CD4-positive, alpha-beta memory T cell (primary cell): ENCODE data around the gene L3MBTL4. TPM values are rescaled to one million over a fixed set of nuclear protein-coding genes. Genes with fewer than 3 reads are reported as not detected.

ENCODE experiments used
- CTCF ChIA-PET: fragments of 350-600 bp; sonication (Branson Sonifier 250); formaldehyde crosslinking; loops from one replicate; lab custom pipeline; 2021; ENCODE audit warnings: inconsistent platforms; ENCODE audit not compliant: partially characterized antibody; lab: Charles Lee
- POLR2A ChIA-PET: fragments of 350-600 bp; sonication (Branson Sonifier 250); formaldehyde crosslinking; loops from one replicate; lab custom pipeline; 2021; ENCODE audit not compliant: partially characterized antibody; lab: Charles Lee
- DNase-seq, 5 donors: peaks; one replicate each; pipeline versions ENCODE4 v3.0.0 to v3.0.0-alpha.2; 2020 to 2022; ENCODE audit warnings: mixed read lengths in 1 of 5
- H3K27ac ChIP-seq: one replicate; pipeline ENCODE4 v1.7.0; 2013; ENCODE audit warnings: low read depth, low read length
- H3K27me3 ChIP-seq: 2 replicates; pipeline ENCODE4 v1.7.0; 2013; ENCODE audit warnings: mild to moderate bottlenecking, low read length, moderate library complexity; ENCODE audit not compliant: insufficient read depth
- H3K36me3 ChIP-seq: 2 replicates; pipeline ENCODE4 v1.7.0; 2013; ENCODE audit warnings: mild to moderate bottlenecking, low read length, moderate library complexity; ENCODE audit not compliant: insufficient read depth
- H3K4me1 ChIP-seq: 2 replicates; pipeline ENCODE4 v1.7.0; 2013; ENCODE audit warnings: mild to moderate bottlenecking, low read length, moderate library complexity; ENCODE audit not compliant: insufficient read depth
- H3K4me3 ChIP-seq, 2 donors: one replicate each; pipeline ENCODE4 v1.7.0; 2013; ENCODE audit warnings: low read length in 2 of 2, mild to moderate bottlenecking in 1 of 2
- H3K9me3 ChIP-seq, 2 donors: one replicate each; pipeline ENCODE4 v1.7.0; 2013; ENCODE audit warnings: low read length in 2 of 2, control low read depth in 1 of 2; ENCODE audit not compliant: control insufficient read depth in 1 of 2
- H3K27ac Mint-ChIP-seq, 7 donors: one replicate each; pipeline ENCODE4 v1.8.0; 2020 to 2021; ENCODE audit warnings: mixed read lengths in 7 of 7, mild to moderate bottlenecking in 6 of 7, inconsistent platforms in 3 of 7, moderate library complexity in 3 of 7
- H3K27me3 Mint-ChIP-seq, 2 donors: one replicate each; pipeline ENCODE4 v1.8.0; 2020 to 2021; ENCODE audit warnings: mixed read lengths in 2 of 2
- H3K36me3 Mint-ChIP-seq, 2 donors: one replicate each; pipeline ENCODE4 v1.8.0; 2020 to 2021; ENCODE audit warnings: mixed read lengths in 2 of 2, inconsistent platforms in 1 of 2, mild to moderate bottlenecking in 1 of 2
- H3K4me1 Mint-ChIP-seq, 4 donors: one replicate each; pipeline ENCODE4 v1.8.0; 2020 to 2021; ENCODE audit warnings: mixed read lengths in 4 of 4, mild to moderate bottlenecking in 1 of 4
- H3K4me3 Mint-ChIP-seq, 8 donors: one replicate each; pipeline ENCODE4 v1.8.0; 2020 to 2021; ENCODE audit warnings: mixed read lengths in 8 of 8, mild to moderate bottlenecking in 7 of 8, moderate library complexity in 6 of 8, inconsistent platforms in 3 of 8
- H3K9me3 Mint-ChIP-seq, 8 donors: one replicate each; pipeline ENCODE4 v1.8.0; 2020 to 2021; ENCODE audit warnings: mixed read lengths in 8 of 8, mild to moderate bottlenecking in 5 of 8, inconsistent platforms in 3 of 8, moderate library complexity in 1 of 8
- intact Hi-C: fragments of 100-400 bp; cut with micrococcal nuclease; formaldehyde crosslinking; loops from one replicate; pipeline ENCODE4 v1.15.1; 2023
- polyA plus RNA-seq, 2 donors: library from polyadenylated mRNA; unstranded; fragments of 300-500 nt; fragmentation: Illumina TruSeq; gene quantifications; one replicate each; pipeline ENCODE4 v1.2.3, GENCODE V29; 2021
- total RNA-seq, 2 experiments: library from RNA; stranded (reverse); gene quantifications; one replicate each; pipeline ENCODE4 v1.2.3, GENCODE V29; 2021

The L3MBTL4 gene
- total and polyA plus RNA-seq, 4 experiments from 2014 or later, result 0.49 to 0.53 TPM; not detected in 2

- CTCF ChIA-PET, result no interaction called here
- POLR2A ChIA-PET, result no interaction called here
- no peaks in the 10 kb centered on the region for H3K4me1 Mint-ChIP-seq
- H3K4me3 Mint-ChIP-seq, result no peak overlapping the region
- Histone ChIP-seq H3K4me3 (no peak overlapping the region), H3K9me3 (no peaks in the 10 kb centered on the region), H3K27me3 (no peaks in the 10 kb centered on the region), H3K36me3 (no peaks in the 10 kb centered on the region), H3K4me1 (no peaks in the 10 kb centered on the region), H3K27ac (no peak overlapping the region)
- no peak overlapping the region for H3K27ac Mint-ChIP-seq
- peaks cover 0 to 5% (median 3%) of the 10 kb centered on the region in 8 donors for H3K9me3 Mint-ChIP-seq
- DNase-seq, result no peak
- intact Hi-C loops, result no loop called here
- no peaks in the 10 kb centered on the region for H3K27me3 Mint-ChIP-seq
- no peaks in the 10 kb centered on the region for H3K36me3 Mint-ChIP-seq
These were observed 20.4 kb upstream of the L3MBTL4 start for GRCh38 chr18:6434987-6435709.

- intact Hi-C loops, result no loop called here
- H3K27ac Mint-ChIP-seq, result no peak overlapping the region
- H3K4me3 Mint-ChIP-seq, result no peak overlapping the region
- Histone ChIP-seq H3K36me3 (no peaks in the 10 kb centered on the region), H3K4me1 (no peaks in the 10 kb centered on the region), H3K4me3 (no peak overlapping the region), H3K27me3 (no peaks in the 10 kb centered on the region), H3K27ac (no peak overlapping the region), H3K9me3 (no peaks in the 10 kb centered on the region)
- H3K36me3 Mint-ChIP-seq, result no peaks in the 10 kb centered on the region
- H3K9me3 Mint-ChIP-seq, result peaks cover 0 to 5% (median 3%) of the 10 kb centered on the region in 8 donors
- CTCF ChIA-PET, result no interaction called here
- POLR2A ChIA-PET, result no interaction called here
- DNase-seq, result no peak
- H3K27me3 Mint-ChIP-seq, result peaks cover 0 to under 1% of the 10 kb centered on the region in 2 donors
- H3K4me1 Mint-ChIP-seq, result no peaks in the 10 kb centered on the region
These were observed 19.8 kb upstream of the L3MBTL4 start for GRCh38 chr18:6434481-6434880.

- Mint-ChIP-seq H3K4me3 (peak overlapping the region in 1 of 8 donors; percentile 27), H3K36me3 (no peaks in the 10 kb centered on the region), H3K9me3 (peaks cover 0 to 5% (median 4%) of the 10 kb centered on the region in 8 donors), H3K4me1 (no peaks in the 10 kb centered on the region), H3K27ac (no peak overlapping the region), H3K27me3 (peaks cover 0 to 2% of the 10 kb centered on the region in 2 donors)
- CTCF ChIA-PET, result no interaction called here
- Histone ChIP-seq H3K27me3 (no peaks in the 10 kb centered on the region), H3K36me3 (no peaks in the 10 kb centered on the region), H3K4me3 (no peak overlapping the region), H3K27ac (no peak overlapping the region), H3K4me1 (no peaks in the 10 kb centered on the region), H3K9me3 (no peaks in the 10 kb centered on the region)
- DNase-seq, result no peak
- intact Hi-C loops, result no loop called here
- POLR2A ChIA-PET, result no interaction called here
These were observed 17.1 kb upstream of the L3MBTL4 start for GRCh38 chr18:6431659-6432318.

- Mint-ChIP-seq H3K4me1 (no peaks in the 10 kb centered on the region), H3K36me3 (no peaks in the 10 kb centered on the region)
- no peaks in the 10 kb centered on the region for H3K36me3 ChIP-seq
These were observed 14.2 kb upstream of the L3MBTL4 start for GRCh38 chr18:6428851-6429395.

GRCh38 chr18:6427286-6427685 is 12.6 kb upstream of the L3MBTL4 start:
- Histone ChIP-seq H3K36me3 (no peaks in the 10 kb centered on the region), H3K27me3 (no peaks in the 10 kb centered on the region), H3K4me1 (no peaks in the 10 kb centered on the region), H3K4me3 (no peak overlapping the region), H3K9me3 (no peaks in the 10 kb centered on the region), H3K27ac (no peak overlapping the region)
- peaks cover 0 to 4% (median 1%) of the 10 kb centered on the region in 8 donors for H3K9me3 Mint-ChIP-seq
- no peak for DNase-seq
- no peak overlapping the region for H3K4me3 Mint-ChIP-seq
- POLR2A ChIA-PET, result no interaction called here
- H3K27me3 Mint-ChIP-seq, result peaks cover 0 to 2% of the 10 kb centered on the region in 2 donors
- H3K27ac Mint-ChIP-seq, result no peak overlapping the region
- intact Hi-C loops, result no loop called here
- no peaks in the 10 kb centered on the region for H3K4me1 Mint-ChIP-seq
- CTCF ChIA-PET, result interaction anchor here (1.0 kb wide), 1 partner anchor 18 kb away, joined by 3 read pairs; no protein-coding TSS in a partner anchor
- H3K36me3 Mint-ChIP-seq, result no peaks in the 10 kb centered on the region

More at GRCh38 chr18:6428851-6429395, 14.2 kb upstream of the L3MBTL4 start:
- ChIA-PET POLR2A (no interaction called here), CTCF (no interaction called here)
- H3K27me3 ChIP-seq, result no peaks in the 10 kb centered on the region
- intact Hi-C loops, result no loop called here
- no peak for DNase-seq
- H3K27me3 Mint-ChIP-seq, result peaks cover 0 to 2% of the 10 kb centered on the region in 2 donors
- H3K9me3 ChIP-seq, result no peaks in the 10 kb centered on the region
- no peak overlapping the region for H3K27ac Mint-ChIP-seq
- H3K4me3 ChIP-seq, result no peak overlapping the region
- no peak overlapping the region for H3K27ac ChIP-seq
- no peak overlapping the region for H3K4me3 Mint-ChIP-seq
- H3K4me1 ChIP-seq, result no peaks in the 10 kb centered on the region
- peaks cover 0 to 5% (median 3%) of the 10 kb centered on the region in 8 donors for H3K9me3 Mint-ChIP-seq

GRCh38 chr18:6423289-6423688 is 8.6 kb upstream of the L3MBTL4 start:
- peaks cover 0 to 6% (median 2%) of the 10 kb centered on the region in 8 donors for H3K9me3 Mint-ChIP-seq
- no peak overlapping the region for H3K27ac ChIP-seq
- intact Hi-C loops, result no loop called here
- no peaks in the 10 kb centered on the region for H3K4me1 Mint-ChIP-seq
- H3K4me1 ChIP-seq, result no peaks in the 10 kb centered on the region
- no peak overlapping the region for H3K4me3 ChIP-seq
- H3K9me3 ChIP-seq, result no peaks in the 10 kb centered on the region
- no peaks in the 10 kb centered on the region for H3K27me3 ChIP-seq
- H3K36me3 ChIP-seq, result no peaks in the 10 kb centered on the region
- no peak overlapping the region for H3K27ac Mint-ChIP-seq
- ChIA-PET CTCF (interaction anchor here (0.6 kb wide), 1 partner anchor 25 kb away, joined by 3 read pairs; no protein-coding TSS in a partner anchor), POLR2A (no interaction called here)
- H3K27me3 Mint-ChIP-seq, result no peaks in the 10 kb centered on the region
- H3K4me3 Mint-ChIP-seq, result no peak overlapping the region
- DNase-seq, result no peak
- no peaks in the 10 kb centered on the region for H3K36me3 Mint-ChIP-seq

- peaks cover 11 to 20% of the 10 kb centered on the region in 2 donors for H3K27me3 Mint-ChIP-seq
- H3K4me3 ChIP-seq, result no peak overlapping the region
- peaks cover 0 to 10% (median 5%) of the 10 kb centered on the region in 4 donors for H3K4me1 Mint-ChIP-seq
These were observed 491 bp downstream of the L3MBTL4 start for GRCh38 chr18:6414118-6414722.

More at GRCh38 chr18:6414118-6414722, 491 bp downstream of the L3MBTL4 start:
- CTCF ChIA-PET, result no interaction called here
- H3K4me1 ChIP-seq, result no peaks in the 10 kb centered on the region
- Mint-ChIP-seq H3K4me3 (no peak overlapping the region), H3K36me3 (no peaks in the 10 kb centered on the region), H3K27ac (no peak overlapping the region), H3K9me3 (peaks cover 0 to 18% (median 9%) of the 10 kb centered on the region in 8 donors)
- peaks cover 10% of the 10 kb centered on the region for H3K27me3 ChIP-seq
- POLR2A ChIA-PET, result no interaction called here
- no peak for DNase-seq
- H3K9me3 ChIP-seq, result no peaks in the 10 kb centered on the region
- no peaks in the 10 kb centered on the region for H3K36me3 ChIP-seq
- intact Hi-C loops, result no loop called here
- H3K27ac ChIP-seq, result no peak overlapping the region
